H9 (cell line): ENCODE measurements around the gene RNF149. TPM values are rescaled to one million over a fixed set of nuclear protein-coding genes. Genes with fewer than 3 reads are reported as not detected.

Source experiments
- DNase-seq: peaks from one replicate; pipeline ENCODE4 v3.0.0-alpha.2; 2017
- H2AFZ ChIP-seq: one replicate; pipeline ENCODE4 v1.6.1; 2013; ENCODE audit warnings: mild to moderate bottlenecking, low read length, control low read depth, moderate library complexity
- H2AK5ac ChIP-seq: 2 replicates; pipeline ENCODE4 v1.6.1; 2013; ENCODE audit warnings: low read length, control low read depth, mixed read lengths; ENCODE audit not compliant: insufficient read length
- H2BK120ac ChIP-seq: one replicate; pipeline ENCODE4 v1.6.1; 2013; ENCODE audit warnings: low read depth, mild to moderate bottlenecking, low read length, control low read depth, inconsistent platforms; ENCODE audit not compliant: poor library complexity, severe bottlenecking
- H2BK12ac ChIP-seq: 2 replicates; pipeline ENCODE4 v1.6.1; 2013; ENCODE audit warnings: low read length, control low read depth, mixed read lengths, low read depth; ENCODE audit not compliant: insufficient read length
- H2BK15ac ChIP-seq: 2 replicates; pipeline ENCODE4 v1.6.1; 2013; ENCODE audit warnings: low read depth, low read length, control low read depth
- H2BK20ac ChIP-seq: one replicate; pipeline ENCODE4 v1.6.1; 2013; ENCODE audit warnings: low read depth, mild to moderate bottlenecking, low read length, control low read depth, inconsistent platforms; ENCODE audit not compliant: poor library complexity, severe bottlenecking
- H2BK5ac ChIP-seq: 2 replicates; pipeline ENCODE4 v1.6.1; 2013; ENCODE audit warnings: low read length, control low read depth, mixed read lengths; ENCODE audit not compliant: insufficient read length
- H3K14ac ChIP-seq: 2 replicates; pipeline ENCODE4 v1.6.1; 2013; ENCODE audit warnings: low read length, control low read depth; ENCODE audit not compliant: insufficient read depth
- H3K18ac ChIP-seq: 2 replicates; pipeline ENCODE4 v1.6.1; 2013; ENCODE audit warnings: low read depth, mild to moderate bottlenecking, mixed read lengths, low read length, control low read depth; ENCODE audit not compliant: insufficient read length
- H3K23ac ChIP-seq: 2 replicates; pipeline ENCODE4 v1.6.1; 2013; ENCODE audit warnings: low read length, control low read depth, mixed read lengths, low read depth; ENCODE audit not compliant: insufficient read length
- H3K23me2 ChIP-seq: 2 replicates; pipeline ENCODE4 v1.6.1; 2013; ENCODE audit warnings: low read depth, mild to moderate bottlenecking, mixed read lengths, low read length, control low read depth; ENCODE audit not compliant: insufficient read length, poor library complexity, severe bottlenecking
- H3K27ac ChIP-seq: 2 replicates; pipeline ENCODE4 v1.5.1; 2013; ENCODE audit warnings: low read length, control low read depth, mixed read lengths, low read depth; ENCODE audit not compliant: insufficient read length
- H3K27me3 ChIP-seq: 2 replicates; pipeline ENCODE4 v1.6.1; 2013; ENCODE audit warnings: low read length, control low read depth, inconsistent platforms; ENCODE audit not compliant: insufficient read depth
- H3K4ac ChIP-seq: 2 replicates; pipeline ENCODE4 v1.6.1; 2013; ENCODE audit warnings: low read depth, mild to moderate bottlenecking, control low read depth, inconsistent platforms, low read length, moderate library complexity
- H3K4me1 ChIP-seq: 2 replicates; pipeline ENCODE4 v1.6.1; 2013; ENCODE audit warnings: low read length, control low read depth, inconsistent platforms; ENCODE audit not compliant: insufficient read depth
- H3K4me2 ChIP-seq: 2 replicates; pipeline ENCODE4 v1.6.1; 2013; ENCODE audit warnings: low read length, control low read depth, mixed read lengths; ENCODE audit not compliant: insufficient read length, insufficient read depth
- H3K56ac ChIP-seq: 2 replicates; pipeline ENCODE4 v1.6.1; 2013; ENCODE audit warnings: low read depth, mild to moderate bottlenecking, mixed read lengths, low read length, control low read depth; ENCODE audit not compliant: insufficient read length
- H3K79me1 ChIP-seq: 2 replicates; pipeline ENCODE4 v1.6.1; 2013; ENCODE audit warnings: low read depth, mild to moderate bottlenecking, moderate library complexity, low read length, control low read depth, inconsistent platforms; ENCODE audit not compliant: insufficient read depth, poor library complexity, severe bottlenecking
- H3K79me2 ChIP-seq: 2 replicates; pipeline ENCODE4 v1.6.1; 2013; ENCODE audit warnings: low read length, control low read depth, inconsistent platforms; ENCODE audit not compliant: insufficient read depth
- H3K9ac ChIP-seq: 2 replicates; pipeline ENCODE4 v1.6.1; 2013; ENCODE audit warnings: low read length, control low read depth, mixed read lengths; ENCODE audit not compliant: insufficient read length; ENCODE audit errors: extremely low read depth
- H3K9me3 ChIP-seq: one replicate; pipeline ENCODE4 v1.6.1; 2013; ENCODE audit warnings: low read depth, low read length, inconsistent platforms; ENCODE audit not compliant: control insufficient read depth
- H3T11ph ChIP-seq: one replicate; pipeline ENCODE4 v1.6.1; 2013; ENCODE audit warnings: mild to moderate bottlenecking, low read length, control low read depth, inconsistent platforms
- H4K20me1 ChIP-seq: one replicate; pipeline ENCODE4 v1.6.1; 2013; ENCODE audit not compliant: control insufficient read depth, insufficient read length, insufficient read depth
- H4K5ac ChIP-seq: 2 replicates; pipeline ENCODE4 v1.6.1; 2013; ENCODE audit warnings: low read depth, mild to moderate bottlenecking, mixed read lengths, low read length, control low read depth; ENCODE audit not compliant: insufficient read length
- H4K8ac ChIP-seq: replicated peaks from 2 replicates; pipeline ENCODE4 v1.6.1; 2013; ENCODE audit warnings: low read length, control low read depth, mixed read lengths, low read depth; ENCODE audit not compliant: insufficient read length
- H4K91ac ChIP-seq: 2 replicates; pipeline ENCODE4 v1.6.1; 2013; ENCODE audit warnings: low read depth, mild to moderate bottlenecking, moderate library complexity, mixed read lengths, low read length, control low read depth; ENCODE audit not compliant: insufficient read length
- H3K27ac Mint-ChIP-seq, 3 experiments: 2 replicates in 2 of 3; 3 replicates in 1 of 3; pipeline ENCODE4 v1.8.0; 2020 to 2021; ENCODE audit warnings: mixed read lengths in 3 of 3, mild to moderate bottlenecking in 1 of 3, moderate library complexity in 1 of 3
- H3K27me3 Mint-ChIP-seq: 2 replicates; pipeline ENCODE4 v1.8.0; 2021; ENCODE audit warnings: low read depth, mild to moderate bottlenecking, moderate library complexity, mixed read lengths
- H3K36me3 Mint-ChIP-seq, 3 experiments: 2 replicates in 2 of 3; 3 replicates in 1 of 3; pipeline ENCODE4 v1.8.0; 2020 to 2021; ENCODE audit warnings: low read depth in 3 of 3, mixed read lengths in 3 of 3; ENCODE audit not compliant: insufficient read depth in 1 of 3
- H3K4me1 Mint-ChIP-seq, 2 experiments: 2 replicates each; pipeline ENCODE4 v1.8.0; 2020; ENCODE audit warnings: mixed read lengths in 2 of 2
- H3K4me3 Mint-ChIP-seq, 2 experiments: 2 replicates in 1 of 2; 3 replicates in 1 of 2; pipeline ENCODE4 v1.8.0; 2020 to 2021; ENCODE audit warnings: mild to moderate bottlenecking in 2 of 2, mixed read lengths in 2 of 2, moderate library complexity in 1 of 2
- H3K9me3 Mint-ChIP-seq, 2 experiments: 2 replicates in 1 of 2; 3 replicates in 1 of 2; pipeline ENCODE4 v1.8.0; 2020; ENCODE audit warnings: mild to moderate bottlenecking in 2 of 2, mixed read lengths in 2 of 2, moderate library complexity in 1 of 2
- CTCF ChIP-seq: fragments of 200-600 bp; sonication (generic); conservative IDR thresholded peaks from 3 replicates; pipeline ENCODE4 v1.8.0; 2021; ENCODE audit warnings: antibody characterized with exemption, mild to moderate bottlenecking
- WGBS: extraction: QIAGEN DNeasy Blood & Tissue Kit; methylation state at CpG from one replicate; pipeline ENCODE4 v1.1.7; 2013; ENCODE audit warnings: missing lambda C conversion rate, low lambda C conversion rate, mixed read lengths; ENCODE audit not compliant: insufficient read length; ENCODE audit errors: extremely low coverage; 5-methylcytosine and 5-hydroxymethylcytosine counted together
- total RNA-seq: library from RNA; stranded (reverse); gene quantifications from 2 replicates; pipeline ENCODE4 v1.2.1, GENCODE V29; 2021

The RNF149 gene
- total RNA-seq, 1 experiment from 2014 or later: 18.0 TPM

GRCh38 chr2:101344137-101344536, 35.6 kb upstream of the RNF149 start:
- H2BK120ac ChIP-seq: no peak overlapping the region
- no CpG with 5 or more reads among the region's 5 CpGs for WGBS
- no peak overlapping the region for H3K4me3 Mint-ChIP-seq

More at GRCh38 chr2:101344137-101344536, 35.6 kb upstream of the RNF149 start:
- no peak for DNase-seq
- H3K79me2 ChIP-seq: no peaks in the 10 kb centered on the region
- no peak overlapping the region for H4K5ac ChIP-seq
- no peak overlapping the region for H2AFZ ChIP-seq
- no peak for TF ChIP-seq CTCF
- H2BK5ac ChIP-seq: no peak overlapping the region
- Mint-ChIP-seq H3K4me1 (peaks cover 34 to 40% of the 10 kb centered on the region in 2 experiments), H3K27ac (peak overlapping the region in 1 of 3 experiments; percentile 44; a peak in 3 of 7 replicates), H3K9me3 (peaks cover 0 to 4% of the 10 kb centered on the region in 2 experiments; a peak in 1 of 5 replicates), H3K36me3 (peaks cover 0 to 8% (median 0%) of the 10 kb centered on the region in 3 experiments; a peak in 2 of 7 replicates), H3K27me3 (peaks cover 2% of the 10 kb centered on the region; the same call in 1 of the 2 replicates)
- H3K79me1 ChIP-seq: no peaks in the 10 kb centered on the region
- no peak overlapping the region for H4K91ac ChIP-seq
- no peak overlapping the region for H2BK12ac ChIP-seq
- no peak overlapping the region for H3K18ac ChIP-seq
- H3K4me1 ChIP-seq: peaks cover 6% of the 10 kb centered on the region; the same call in 1 of the 2 replicates
- no peak overlapping the region for H3K14ac ChIP-seq
- no peak overlapping the region for H2BK15ac ChIP-seq
- no peak overlapping the region for H2AK5ac ChIP-seq
- no peak overlapping the region for H3T11ph ChIP-seq
- H3K27ac ChIP-seq: no peak overlapping the region
- no peaks in the 10 kb centered on the region for H3K23me2 ChIP-seq
- H2BK20ac ChIP-seq: no peak overlapping the region
- H3K56ac ChIP-seq: no peak overlapping the region
- H3K4me2 ChIP-seq: no peak overlapping the region
- no peak overlapping the region for H3K4ac ChIP-seq
- H3K27me3 ChIP-seq: no peaks in the 10 kb centered on the region
- no peaks in the 10 kb centered on the region for H3K9me3 ChIP-seq
- H3K23ac ChIP-seq: no peak overlapping the region
- no peak overlapping the region for H4K8ac ChIP-seq
- no peak overlapping the region for H3K9ac ChIP-seq
- H4K20me1 ChIP-seq: no peaks in the 10 kb centered on the region
